Astrocyte (in vitro differentiated cells and primary cell): ENCODE measurements around the gene KIAA0753. TPM values are rescaled to one million over a fixed set of nuclear protein-coding genes. Genes with fewer than 3 reads are reported as not detected.
A peak's percentile ranks its signal among the peaks of the same experiment; 100 is the strongest.

ENCODE experiments used
- DNase-seq: peaks from one replicate; pipeline ENCODE4 v3.0.0-alpha.2; 2010; ENCODE audit warnings: low read depth
- FAIRE-seq: peaks from 2 replicates; lab custom pipeline; 2011; peaks lifted over from hg19 to GRCh38; lab: Jason Lieb, UNC
- H2AFZ ChIP-seq: 2 replicates; pipeline ENCODE4 v1.6.0; 2012; ENCODE audit warnings: low read depth, low read length, inconsistent platforms
- H3K27ac ChIP-seq: 2 replicates; pipeline ENCODE4 v1.5.1; 2011; ENCODE audit warnings: low read depth, low read length, inconsistent platforms
- H3K27me3 ChIP-seq: 2 replicates; pipeline ENCODE4 v1.6.0; 2011; ENCODE audit warnings: low read length, inconsistent platforms; ENCODE audit not compliant: insufficient read depth
- H3K36me3 ChIP-seq: 2 replicates; pipeline ENCODE4 v1.5.1; 2011; ENCODE audit warnings: low read length, inconsistent platforms; ENCODE audit not compliant: insufficient read depth
- H3K4me1 ChIP-seq: 2 replicates; pipeline ENCODE4 v1.5.1; 2011; ENCODE audit warnings: low read length, inconsistent platforms; ENCODE audit not compliant: insufficient read depth
- H3K4me2 ChIP-seq: 2 replicates; pipeline ENCODE4 v1.6.0; 2012; ENCODE audit warnings: low read length, inconsistent platforms
- H3K4me3 ChIP-seq: 2 replicates; pipeline ENCODE4 v1.5.1; 2011; ENCODE audit warnings: low read depth, mild to moderate bottlenecking, low read length, inconsistent platforms; ENCODE audit not compliant: insufficient read depth
- H3K79me2 ChIP-seq: 2 replicates; pipeline ENCODE4 v1.6.0; 2012; ENCODE audit warnings: mild to moderate bottlenecking, low read length, inconsistent platforms; ENCODE audit not compliant: insufficient read depth
- H3K9ac ChIP-seq: 2 replicates; pipeline ENCODE4 v1.6.0; 2012; ENCODE audit warnings: mild to moderate bottlenecking, low read length, inconsistent platforms
- H3K9me3 ChIP-seq: 2 replicates; pipeline ENCODE4 v1.5.1; 2012; ENCODE audit warnings: low read depth, mild to moderate bottlenecking, low read length, inconsistent platforms; ENCODE audit not compliant: insufficient read depth
- H4K20me1 ChIP-seq: 2 replicates; pipeline ENCODE4 v1.6.0; 2012; ENCODE audit warnings: low read length, inconsistent platforms; ENCODE audit not compliant: insufficient read depth
- H3K27ac Mint-ChIP-seq: one replicate; pipeline ENCODE4 v1.8.0; 2021; ENCODE audit warnings: mild to moderate bottlenecking, mixed read lengths; ENCODE audit not compliant: unreplicated experiment
- H3K27me3 Mint-ChIP-seq: one replicate; pipeline ENCODE4 v1.8.0; 2021; ENCODE audit warnings: low read depth, mixed read lengths; ENCODE audit not compliant: unreplicated experiment
- H3K36me3 Mint-ChIP-seq: one replicate; pipeline ENCODE4 v1.8.0; 2021; ENCODE audit warnings: low read depth, mixed read lengths; ENCODE audit not compliant: unreplicated experiment
- H3K4me1 Mint-ChIP-seq: one replicate; pipeline ENCODE4 v1.8.0; 2021; ENCODE audit warnings: low read depth, mixed read lengths; ENCODE audit not compliant: unreplicated experiment
- H3K4me3 Mint-ChIP-seq: one replicate; pipeline ENCODE4 v1.8.0; 2021; ENCODE audit warnings: mild to moderate bottlenecking, moderate library complexity, mixed read lengths; ENCODE audit not compliant: unreplicated experiment
- H3K9me3 Mint-ChIP-seq: one replicate; pipeline ENCODE4 v1.8.0; 2021; ENCODE audit warnings: mild to moderate bottlenecking, mixed read lengths; ENCODE audit not compliant: unreplicated experiment
- EZH2 ChIP-seq: IDR thresholded peaks from 2 replicates; pipeline ENCODE4 v1.6.1; 2012; ENCODE audit warnings: mild to moderate bottlenecking, low read length, inconsistent platforms; ENCODE audit not compliant: insufficient read depth
- total RNA-seq: library from RNA; stranded (reverse); gene quantifications from 2 replicates; pipeline ENCODE4 v1.2.1, GENCODE V29; 2021
- TF ChIP-seq, protein P1 (sequence below): IDR thresholded peaks from 2 replicates; pipeline ENCODE4 v1.5.1; 2011; ENCODE audit warnings: low read depth, mild to moderate bottlenecking, inconsistent platforms, low read length, moderate library complexity; ENCODE audit not compliant: insufficient read depth

KIAA0753 gene
- total RNA-seq, 1 donor from 2014 or later, result 25.4 TPM

DNA sequence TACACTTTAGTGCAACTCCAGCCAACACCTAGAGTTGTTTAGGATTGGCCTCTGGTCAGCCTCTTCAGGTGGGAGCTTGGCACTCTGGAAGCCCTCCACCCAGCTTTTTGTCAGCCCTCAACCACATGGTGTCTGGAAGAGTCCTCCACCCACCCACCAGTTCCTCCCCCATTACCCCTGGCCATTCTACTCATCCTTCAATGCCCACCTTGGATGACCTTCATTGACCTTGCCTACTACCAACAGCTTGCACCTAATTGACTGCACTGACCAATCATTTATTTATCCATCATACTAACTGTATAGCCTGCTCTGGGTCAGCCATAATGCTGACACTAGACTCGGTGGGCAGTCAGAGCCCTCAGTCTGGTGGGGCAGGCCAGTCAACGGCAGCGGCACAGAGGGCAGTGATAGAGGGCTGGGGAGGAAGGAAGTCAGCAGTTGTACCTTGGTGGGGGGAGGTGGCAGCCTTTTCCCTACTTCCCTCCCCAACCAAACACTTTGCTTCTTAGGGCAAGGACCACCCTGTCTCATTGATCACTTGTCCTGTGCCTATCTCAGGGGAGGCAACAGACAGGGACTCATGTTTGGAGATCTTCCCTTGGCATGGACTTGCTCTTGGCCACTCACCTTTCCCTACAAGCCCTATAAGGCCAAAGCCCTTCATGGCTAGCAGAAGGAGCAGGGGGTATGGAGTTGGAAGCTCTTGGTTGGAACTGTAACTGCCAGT is 43.4 kb upstream of the KIAA0753 start:
- H3K27me3 Mint-ChIP-seq, result peaks cover 52% of the 10 kb centered on the region
- peaks cover 6% of the 10 kb centered on the region for H3K4me1 Mint-ChIP-seq
- no peak for TF ChIP-seq EZH2
- TF ChIP-seq, protein P1, sequence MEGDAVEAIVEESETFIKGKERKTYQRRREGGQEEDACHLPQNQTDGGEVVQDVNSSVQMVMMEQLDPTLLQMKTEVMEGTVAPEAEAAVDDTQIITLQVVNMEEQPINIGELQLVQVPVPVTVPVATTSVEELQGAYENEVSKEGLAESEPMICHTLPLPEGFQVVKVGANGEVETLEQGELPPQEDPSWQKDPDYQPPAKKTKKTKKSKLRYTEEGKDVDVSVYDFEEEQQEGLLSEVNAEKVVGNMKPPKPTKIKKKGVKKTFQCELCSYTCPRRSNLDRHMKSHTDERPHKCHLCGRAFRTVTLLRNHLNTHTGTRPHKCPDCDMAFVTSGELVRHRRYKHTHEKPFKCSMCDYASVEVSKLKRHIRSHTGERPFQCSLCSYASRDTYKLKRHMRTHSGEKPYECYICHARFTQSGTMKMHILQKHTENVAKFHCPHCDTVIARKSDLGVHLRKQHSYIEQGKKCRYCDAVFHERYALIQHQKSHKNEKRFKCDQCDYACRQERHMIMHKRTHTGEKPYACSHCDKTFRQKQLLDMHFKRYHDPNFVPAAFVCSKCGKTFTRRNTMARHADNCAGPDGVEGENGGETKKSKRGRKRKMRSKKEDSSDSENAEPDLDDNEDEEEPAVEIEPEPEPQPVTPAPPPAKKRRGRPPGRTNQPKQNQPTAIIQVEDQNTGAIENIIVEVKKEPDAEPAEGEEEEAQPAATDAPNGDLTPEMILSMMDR, result no peak
- Histone ChIP-seq H3K9me3 (no peaks in the 10 kb centered on the region), H3K4me2 (no peak overlapping the region), H3K9ac (no peak overlapping the region), H3K4me1 (no peaks in the 10 kb centered on the region), H3K79me2 (no peaks in the 10 kb centered on the region), H3K36me3 (no peaks in the 10 kb centered on the region), H2AFZ (no peak overlapping the region), H3K27me3 (peaks cover 2% of the 10 kb centered on the region), H3K27ac (no peak overlapping the region), H3K4me3 (no peak overlapping the region), H4K20me1 (no peaks in the 10 kb centered on the region)
- peak overlapping the region; percentile 46 for H3K4me3 Mint-ChIP-seq
- FAIRE-seq (no peak), DNase-seq (no peak)
- H3K9me3 Mint-ChIP-seq, result peaks cover 3% of the 10 kb centered on the region
- H3K27ac Mint-ChIP-seq, result no peak overlapping the region
- H3K36me3 Mint-ChIP-seq, result no peaks in the 10 kb centered on the region

DNA sequence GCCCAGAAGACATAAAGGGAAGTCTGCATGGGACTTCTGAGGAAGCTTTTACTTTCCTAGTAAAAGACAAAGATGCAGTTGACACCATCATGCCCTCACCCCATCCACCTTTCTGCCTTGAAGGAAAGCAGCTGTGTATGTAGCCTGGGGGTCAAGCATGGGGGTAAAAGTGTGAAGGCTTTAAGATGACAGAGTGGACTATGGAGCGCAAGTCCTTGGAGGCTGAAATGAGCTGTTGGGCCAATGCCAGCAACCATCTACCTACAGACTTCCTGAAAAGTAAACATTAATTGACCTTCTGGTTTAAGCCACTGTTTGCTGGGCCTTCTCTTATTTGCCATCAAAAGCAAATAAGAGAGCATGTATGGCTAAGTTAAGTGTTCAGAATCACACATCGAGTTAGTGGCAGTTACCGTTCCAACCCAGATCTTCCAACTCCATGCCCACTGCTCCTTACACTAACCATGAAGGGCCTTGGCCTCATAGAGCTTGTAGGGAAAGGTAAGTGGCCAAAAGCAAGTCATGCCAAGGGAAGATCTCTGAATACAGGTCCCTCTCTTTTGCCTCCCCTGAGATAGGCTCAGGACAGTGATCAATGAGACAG is 42.7 kb upstream of the KIAA0753 start:
- no peaks in the 10 kb centered on the region for H3K9me3 ChIP-seq
- no peak overlapping the region for H2AFZ ChIP-seq
- H3K27ac ChIP-seq, result no peak overlapping the region
- no peaks in the 10 kb centered on the region for H3K4me1 ChIP-seq
- H3K4me3 ChIP-seq, result no peak overlapping the region
- H4K20me1 ChIP-seq, result no peaks in the 10 kb centered on the region
- no peak overlapping the region for H3K9ac ChIP-seq
- Mint-ChIP-seq H3K9me3 (peaks cover 3% of the 10 kb centered on the region), H3K4me1 (peaks cover 6% of the 10 kb centered on the region), H3K36me3 (no peaks in the 10 kb centered on the region), H3K27ac (no peak overlapping the region), H3K27me3 (peaks cover 52% of the 10 kb centered on the region), H3K4me3 (no peak overlapping the region)
- H3K79me2 ChIP-seq, result no peaks in the 10 kb centered on the region
- no peak for FAIRE-seq
- H3K4me2 ChIP-seq, result no peak overlapping the region
- TF ChIP-seq EZH2, result no peak
- TF ChIP-seq, protein P1, result no peak
- DNase-seq, result no peak
- no peaks in the 10 kb centered on the region for H3K36me3 ChIP-seq
- peaks cover 8% of the 10 kb centered on the region for H3K27me3 ChIP-seq

DNA sequence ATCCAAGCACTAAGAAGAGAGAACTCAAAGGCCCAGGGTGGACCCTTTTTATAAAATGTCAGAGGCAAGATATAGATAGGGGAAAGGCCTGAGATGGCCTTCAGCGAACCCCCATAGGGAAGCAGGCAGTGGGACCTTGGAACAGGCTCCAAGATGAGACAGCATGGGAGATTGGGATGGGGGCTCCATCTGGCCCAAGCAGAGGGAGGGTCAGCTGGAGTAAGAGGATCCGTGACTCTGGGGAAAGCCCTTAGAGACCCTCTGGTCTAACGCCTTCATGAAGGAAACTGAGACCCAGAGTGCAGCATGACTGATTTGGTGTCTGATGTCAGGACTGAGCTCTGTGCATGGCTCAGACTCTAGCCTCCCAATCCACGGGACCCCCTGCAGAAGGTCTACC is 41.8 kb upstream of the KIAA0753 start:
- peaks cover 8% of the 10 kb centered on the region for H3K27me3 ChIP-seq
- H3K4me1 Mint-ChIP-seq, result peaks cover 10% of the 10 kb centered on the region
- DNase-seq, result no peak
- H3K4me3 Mint-ChIP-seq, result no peak overlapping the region
- H3K36me3 ChIP-seq, result no peaks in the 10 kb centered on the region
- H3K9me3 ChIP-seq, result no peaks in the 10 kb centered on the region
- H3K4me3 ChIP-seq, result no peak overlapping the region
- H3K79me2 ChIP-seq, result no peaks in the 10 kb centered on the region
- no peak overlapping the region for H3K27ac Mint-ChIP-seq
- no peak overlapping the region for H3K9ac ChIP-seq
- no peak overlapping the region for H3K27ac ChIP-seq
- no peaks in the 10 kb centered on the region for H3K36me3 Mint-ChIP-seq
- H4K20me1 ChIP-seq, result no peaks in the 10 kb centered on the region
- no peak for FAIRE-seq
- TF ChIP-seq EZH2, result no peak
- TF ChIP-seq, protein P1, result no peak
- H2AFZ ChIP-seq, result no peak overlapping the region
- no peak overlapping the region for H3K4me2 ChIP-seq
- H3K4me1 ChIP-seq, result no peaks in the 10 kb centered on the region
- peaks cover 3% of the 10 kb centered on the region for H3K9me3 Mint-ChIP-seq
- H3K27me3 Mint-ChIP-seq, result peaks cover 46% of the 10 kb centered on the region
